ENCODE data around the gene ZNF609. TPM values are rescaled to one million over a fixed set of nuclear protein-coding genes. Genes with fewer than 3 reads are reported as not detected.
A peak's percentile ranks its signal among the peaks of the same experiment; 100 is the strongest.

The ZNF609 gene
- total RNA-seq, 4 donors from 2014 or later, result 10.3 to 16.5 (median 12.4) TPM

- in situ Hi-C loops (cut with MboI; ENCODE audit: low sequenced_read_pairs in 4 of 4) (no loop called here), intact Hi-C loops (cut with DNase I; ENCODE audit: low total_unique reads) (loop anchor here (5.0 kb wide), 1 partner anchor 125 kb away; no protein-coding TSS in a partner anchor)
- no peaks in the 10 kb centered on the region for H3K27me3 ChIP-seq
- peaks cover 45 to 46% of the 10 kb centered on the region in 2 donors for H3K4me1 ChIP-seq
- DNase-seq (no peak), ATAC-seq (no peak)
- H3K4me3 ChIP-seq, result no peak overlapping the region
- peaks cover 0 to 21% of the 10 kb centered on the region in 2 donors for H3K36me3 ChIP-seq
- H3K27ac ChIP-seq, result peak overlapping the region; percentile 63 to 95 (median 77)
- TF ChIP-seq POLR2A (IDR thresholded peaks at IDR 0.05), result no peak
- no peak for TF ChIP-seq CTCF (IDR thresholded peaks at IDR 0.05 in 4 of 5, conservative IDR thresholded peaks at IDR 0.05 in 1 of 5)
- H3K9me3 ChIP-seq, result no peaks in the 10 kb centered on the region
Measured at GRCh38 chr15:64687688-64688087, 227.3 kb downstream of the ZNF609 start.

- H3K27ac ChIP-seq, result peak overlapping the region; percentile 63 to 95 (median 77)
- in situ Hi-C loops (cut with MboI; ENCODE audit: low sequenced_read_pairs in 4 of 4) (no loop called here), intact Hi-C loops (cut with DNase I; ENCODE audit: low total_unique reads) (loop anchor here (5.0 kb wide), 1 partner anchor 124 kb away; no protein-coding TSS in a partner anchor)
- peaks cover 0 to 21% of the 10 kb centered on the region in 2 donors for H3K36me3 ChIP-seq
- ATAC-seq (no peak), DNase-seq (no peak)
- TF ChIP-seq CTCF (IDR thresholded peaks at IDR 0.05 in 4 of 5, conservative IDR thresholded peaks at IDR 0.05 in 1 of 5) (no peak), POLR2A (IDR thresholded peaks at IDR 0.05) (no peak)
- no peak overlapping the region for H3K4me3 ChIP-seq
- peaks cover 56 to 57% of the 10 kb centered on the region in 2 donors for H3K4me1 ChIP-seq
- no peaks in the 10 kb centered on the region for H3K27me3 ChIP-seq
- no peaks in the 10 kb centered on the region for H3K9me3 ChIP-seq
Measured at GRCh38 chr15:64688770-64689169, 228.4 kb downstream of the ZNF609 start.

- no peak for TF ChIP-seq CTCF (IDR thresholded peaks at IDR 0.05 in 4 of 5, conservative IDR thresholded peaks at IDR 0.05 in 1 of 5)
- no peak for TF ChIP-seq POLR2A (IDR thresholded peaks at IDR 0.05)
- Histone ChIP-seq H3K36me3 (peaks cover 0 to 21% of the 10 kb centered on the region in 2 donors), H3K9me3 (no peaks in the 10 kb centered on the region), H3K27me3 (no peaks in the 10 kb centered on the region), H3K4me3 (no peak overlapping the region), H3K4me1 (peaks cover 68 to 69% of the 10 kb centered on the region in 2 donors), H3K27ac (peak overlapping the region; percentile 77 to 95 (median 86))
- intact Hi-C loops (cut with DNase I; ENCODE audit: low total_unique reads), result no loop called here
- DNase-seq, result no peak
- in situ Hi-C loops (cut with MboI; ENCODE audit: low sequenced_read_pairs in 4 of 4), result no loop called here
- peak in 1 of 2 donors; percentile 51 for ATAC-seq
Measured at GRCh38 chr15:64690008-64690407, 229.6 kb downstream of the ZNF609 start.

- no peak for ATAC-seq
- H3K9me3 ChIP-seq, result no peaks in the 10 kb centered on the region
- in situ Hi-C loops (cut with MboI; ENCODE audit: low sequenced_read_pairs in 4 of 4), result no loop called here
- peak overlapping the region; percentile 77 to 95 (median 86) for H3K27ac ChIP-seq
- intact Hi-C loops (cut with DNase I; ENCODE audit: low total_unique reads), result no loop called here
- DNase-seq, result no peak
- no peak overlapping the region for H3K4me3 ChIP-seq
- no peaks in the 10 kb centered on the region for H3K27me3 ChIP-seq
- no peak for TF ChIP-seq POLR2A (IDR thresholded peaks at IDR 0.05)
- no peak for TF ChIP-seq CTCF (IDR thresholded peaks at IDR 0.05 in 4 of 5, conservative IDR thresholded peaks at IDR 0.05 in 1 of 5)
- H3K36me3 ChIP-seq, result peaks cover 0 to 21% of the 10 kb centered on the region in 2 donors
- H3K4me1 ChIP-seq, result peaks cover 75 to 76% of the 10 kb centered on the region in 2 donors
Measured at GRCh38 chr15:64690578-64691296, 230.4 kb downstream of the ZNF609 start.

All from gastrocnemius medialis (tissue), 4 donors.